ENCODE measurements around the gene TMEM92.

Gene TMEM92

GRCh38 chr17:50274142-50274896 is at the start of gene TMEM92:
TMEM92 (plus strand) TSS chr17:50274466; CDS start chr17:50274502, 36 bp downstream.
- DNase-seq, result no peak

GRCh38 chr17:50225701-50226240 is 48.5 kb upstream of the TMEM92 start:
- DNase-seq, result no peak

- DNase-seq, result no peak
Measured at GRCh38 chr17:50234581-50234980, 39.7 kb upstream of the TMEM92 start.

GRCh38 chr17:50237901-50238300 is 36.4 kb upstream of the TMEM92 start:
- no peak for DNase-seq

DNA sequence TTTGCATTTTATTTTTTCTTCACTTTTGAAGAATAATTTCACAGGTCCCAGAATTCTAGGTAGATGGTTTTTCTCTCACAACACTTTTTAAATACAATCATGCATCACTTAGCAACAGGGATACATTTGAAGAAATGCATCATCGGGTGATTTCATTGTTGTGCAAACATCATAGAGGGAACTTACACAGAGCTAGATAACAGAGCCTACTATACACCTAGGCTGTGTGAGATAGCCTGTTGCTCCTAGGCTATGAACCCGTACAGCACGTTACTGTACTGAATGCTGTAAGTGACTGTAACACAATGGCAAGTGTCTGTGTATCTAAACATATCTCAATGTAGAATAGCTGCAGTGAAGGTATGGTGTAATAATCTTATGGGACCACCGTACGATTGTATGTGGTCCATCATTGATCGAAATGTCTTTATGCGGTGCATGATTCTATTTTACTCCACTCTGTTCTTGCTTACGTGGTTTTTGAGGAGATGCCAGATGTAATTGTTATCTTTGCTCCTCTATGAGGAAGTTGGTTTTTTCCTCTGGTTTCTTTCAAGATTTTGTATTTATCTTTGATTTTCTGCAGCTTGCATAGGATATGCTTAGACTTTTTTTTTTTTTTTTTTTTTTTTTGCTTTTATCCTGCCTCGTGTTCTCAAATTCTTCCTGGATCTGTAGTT is 35.5 kb upstream of the TMEM92 start:
- no peak for DNase-seq

DNA sequence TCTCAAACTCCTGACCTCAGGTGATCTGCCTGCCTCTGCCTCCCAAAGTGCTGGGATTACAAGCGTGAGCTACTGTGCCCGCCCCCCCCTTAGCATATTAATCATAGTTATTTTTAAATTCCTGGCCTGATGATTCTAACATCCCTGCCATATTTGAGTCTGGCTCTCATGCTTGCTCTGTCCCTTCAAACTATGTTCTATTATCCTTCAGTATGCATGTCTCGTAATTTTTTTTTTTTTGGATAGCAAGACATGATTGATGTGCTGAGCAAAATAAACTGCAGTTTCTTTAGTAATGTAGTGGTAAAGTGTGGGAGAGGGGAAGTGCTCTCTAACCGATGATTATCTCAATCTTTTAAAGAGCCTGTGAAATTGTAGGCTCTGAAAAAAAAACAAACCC is 34.3 kb upstream of the TMEM92 start:
- no peak for DNase-seq

- DNase-seq, result no peak
Measured at GRCh38 chr17:50240851-50241250, 33.4 kb upstream of the TMEM92 start.

GRCh38 chr17:50241431-50241830 is 32.8 kb upstream of the TMEM92 start:
- DNase-seq, result no peak

DNA sequence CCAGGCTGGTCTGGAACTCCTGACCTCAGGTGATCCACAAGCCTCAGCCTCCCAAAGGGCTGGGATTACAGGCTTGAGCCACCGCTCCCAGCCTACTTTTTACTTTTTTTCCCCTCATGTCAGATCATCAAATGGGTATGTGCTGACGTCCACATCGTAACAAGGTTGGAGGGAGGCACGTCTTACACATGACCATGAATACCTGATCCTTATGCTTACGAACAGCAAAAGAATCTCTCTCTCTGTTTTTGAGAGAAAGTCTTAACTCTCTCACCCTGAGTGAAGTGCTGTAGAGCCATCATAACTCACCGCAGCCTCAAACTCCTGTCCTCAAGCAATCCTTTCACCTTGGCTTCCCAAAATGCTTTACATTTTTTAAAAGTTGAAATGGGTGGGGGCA is 29.5 kb upstream of the TMEM92 start:
- no peak for DNase-seq

DNA sequence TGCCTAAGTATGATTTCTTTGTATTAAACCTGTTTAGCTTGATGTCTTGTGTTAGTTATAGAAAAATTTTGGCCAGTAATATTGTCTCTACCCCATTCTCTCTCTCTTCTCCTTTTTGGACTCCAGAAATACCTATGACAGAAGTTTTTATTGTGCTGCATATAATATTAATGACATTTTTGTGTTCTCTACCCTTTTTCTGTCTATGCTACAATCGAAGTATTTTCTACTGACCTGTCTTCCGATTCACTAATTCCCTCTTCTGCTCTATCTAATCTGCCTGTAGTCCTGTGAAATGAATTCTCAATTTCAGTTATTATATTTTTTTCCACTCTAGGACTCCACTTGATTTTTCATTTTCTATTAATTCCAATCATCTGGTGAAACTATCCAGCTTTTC is 26.0 kb upstream of the TMEM92 start:
- DNase-seq, result no peak

DNA sequence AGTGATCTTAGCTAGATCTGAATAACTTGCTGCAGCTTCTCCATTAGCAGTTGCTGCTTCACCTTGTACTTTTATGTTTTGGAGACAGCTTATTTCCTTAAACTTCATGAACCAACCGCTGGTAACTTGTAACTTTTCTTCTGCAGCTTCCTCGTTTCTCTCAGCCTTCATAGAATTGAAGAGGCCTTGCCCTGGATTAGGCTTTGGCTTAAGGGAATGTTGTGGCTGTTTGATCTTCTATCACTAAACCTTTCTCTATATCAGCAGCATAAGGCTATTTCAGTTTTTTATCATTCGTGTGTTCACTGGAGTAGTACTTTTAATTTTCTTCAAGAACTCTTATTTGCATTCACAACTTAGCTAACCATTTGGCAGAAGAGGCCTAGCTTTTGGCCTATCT is 21.5 kb upstream of the TMEM92 start:
- no peak for DNase-seq

- no peak for DNase-seq
Measured at GRCh38 chr17:50255766-50256635, 18.3 kb upstream of the TMEM92 start.

DNA sequence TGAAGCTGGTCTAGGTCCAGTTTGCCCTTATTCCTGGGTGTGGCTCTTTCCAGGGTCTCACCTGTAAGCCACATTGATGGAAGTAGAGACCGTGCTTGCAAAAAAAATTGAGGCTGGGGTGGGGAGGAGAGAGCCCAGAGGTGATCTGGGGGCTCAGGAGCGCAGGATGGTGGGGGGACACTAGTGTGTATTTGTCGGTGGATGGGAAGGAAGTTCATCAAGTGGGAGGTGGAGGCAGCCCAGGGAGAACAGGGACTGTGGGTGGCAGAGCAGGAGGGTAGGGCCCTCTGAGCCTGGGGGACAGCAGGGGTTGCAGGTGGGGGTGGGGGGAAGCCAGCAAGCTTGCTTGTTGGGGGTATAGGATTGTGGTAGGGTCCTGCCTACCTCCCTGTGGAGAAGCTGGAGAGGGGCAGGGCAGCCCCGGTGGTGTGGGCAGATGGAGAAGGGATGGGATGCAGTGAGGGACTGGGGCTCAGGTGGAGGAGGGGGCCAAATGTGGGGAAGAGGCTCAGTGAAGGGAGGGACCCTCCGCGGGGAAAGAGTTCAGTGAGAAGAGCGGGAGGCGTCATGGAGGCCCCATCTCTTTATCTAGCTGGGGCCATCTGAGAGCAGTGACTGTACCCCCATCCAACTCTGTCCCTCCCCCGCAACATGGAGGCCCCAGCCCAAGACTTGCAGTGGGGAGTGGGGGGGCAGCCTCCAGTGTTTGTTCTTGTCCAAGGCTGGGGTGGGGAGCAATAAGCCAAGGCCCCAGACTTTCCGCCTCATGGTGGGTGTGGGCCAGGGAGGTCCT is 17.2 kb upstream of the TMEM92 start:
- no peak for DNase-seq

GRCh38 chr17:50257676-50258224 is 16.5 kb upstream of the TMEM92 start:
- no peak for DNase-seq

DNA sequence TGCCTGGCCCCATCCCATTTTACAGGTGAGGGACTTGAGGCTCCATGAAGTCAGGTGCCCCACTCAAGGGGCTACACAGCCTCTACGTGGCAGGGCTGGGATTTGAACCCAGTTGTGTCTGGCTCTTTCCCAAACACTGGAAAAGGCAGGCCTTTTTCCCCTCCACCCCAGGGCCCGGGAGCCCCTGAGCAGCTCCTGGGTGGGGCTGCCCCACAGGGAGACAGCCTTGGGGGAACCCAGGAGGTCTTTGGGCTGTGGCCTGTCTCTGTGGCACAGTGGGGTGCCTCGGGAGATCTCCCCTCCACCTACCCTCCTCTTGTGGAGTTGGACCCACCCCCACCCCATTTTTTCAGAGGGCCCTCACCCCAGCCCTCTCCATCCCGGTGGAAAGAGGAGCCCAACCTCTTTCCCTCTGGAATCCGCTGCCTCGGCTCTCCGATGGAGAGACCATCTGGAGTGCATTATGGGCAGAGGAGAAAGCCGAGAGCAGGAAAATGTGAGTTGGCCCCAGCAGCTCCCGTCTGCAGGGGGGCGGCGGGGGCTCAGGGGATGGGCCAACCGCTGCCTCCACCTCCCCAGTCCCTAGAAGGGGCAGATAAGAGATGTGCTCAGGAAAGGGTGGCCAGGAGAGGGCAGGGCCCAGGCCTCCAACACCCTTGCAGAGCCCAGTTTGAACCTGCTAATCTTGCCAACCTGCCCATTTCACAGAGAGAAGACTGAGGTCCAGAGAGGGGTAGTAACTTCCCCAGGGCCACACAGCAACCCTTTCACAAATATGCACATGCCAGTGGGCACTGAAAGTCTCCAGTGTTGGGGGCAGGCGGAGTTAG is 15.4 kb upstream of the TMEM92 start:
- no peak for DNase-seq

- DNase-seq, result no peak
Measured at GRCh38 chr17:50259477-50260324, 14.6 kb upstream of the TMEM92 start.

DNA sequence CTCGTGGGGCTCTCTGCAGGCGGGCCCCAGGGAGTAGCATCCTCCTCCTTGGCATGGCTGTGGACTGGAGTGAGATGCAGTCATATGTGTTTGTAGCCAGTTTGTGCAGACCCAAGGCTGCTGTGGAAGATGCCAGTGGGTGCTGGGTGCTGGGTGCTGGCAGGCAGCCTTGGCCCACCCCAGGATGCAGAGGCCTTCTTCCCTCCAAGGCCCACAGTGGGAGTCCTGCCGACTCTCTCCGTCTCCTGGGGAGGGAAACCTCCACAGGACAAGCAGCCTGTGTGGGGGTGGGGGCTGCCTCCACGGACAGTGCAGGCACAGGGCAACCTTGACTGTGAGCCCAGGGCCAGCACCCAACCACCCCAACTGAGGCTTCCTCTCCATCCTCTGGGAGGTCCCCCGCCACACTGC is 13.8 kb upstream of the TMEM92 start:
- DNase-seq, result no peak

GRCh38 chr17:50261051-50261915 is 13.0 kb upstream of the TMEM92 start:
- no peak for DNase-seq

All from anterior cingulate cortex (tissue), 58 donors.